Vagina (tissue), 2 donors: ENCODE results near the gene CDH13.

Experiments used
- POLR2A ChIP-seq, 2 donors: fragments of 450-650 bp; IDR thresholded peaks; one replicate each; pipeline ENCODE4 v1.6.1; 2017; ENCODE audit warnings: antibody characterized with exemption in 2 of 2, mild to moderate bottlenecking in 2 of 2, moderate library complexity in 2 of 2
- TF ChIP-seq, protein P1 (sequence below), 3 experiments: fragments of 450-650 bp in 2 of 3; fragments of 200-600 bp in 1 of 3; sonication (generic) in 1 of 3; IDR thresholded peaks; one replicate each; pipeline ENCODE4 v1.5.1; 2017 to 2019; ENCODE audit warnings: antibody characterized with exemption in 3 of 3, mild to moderate bottlenecking in 2 of 3, moderate library complexity in 2 of 3

DNA sequence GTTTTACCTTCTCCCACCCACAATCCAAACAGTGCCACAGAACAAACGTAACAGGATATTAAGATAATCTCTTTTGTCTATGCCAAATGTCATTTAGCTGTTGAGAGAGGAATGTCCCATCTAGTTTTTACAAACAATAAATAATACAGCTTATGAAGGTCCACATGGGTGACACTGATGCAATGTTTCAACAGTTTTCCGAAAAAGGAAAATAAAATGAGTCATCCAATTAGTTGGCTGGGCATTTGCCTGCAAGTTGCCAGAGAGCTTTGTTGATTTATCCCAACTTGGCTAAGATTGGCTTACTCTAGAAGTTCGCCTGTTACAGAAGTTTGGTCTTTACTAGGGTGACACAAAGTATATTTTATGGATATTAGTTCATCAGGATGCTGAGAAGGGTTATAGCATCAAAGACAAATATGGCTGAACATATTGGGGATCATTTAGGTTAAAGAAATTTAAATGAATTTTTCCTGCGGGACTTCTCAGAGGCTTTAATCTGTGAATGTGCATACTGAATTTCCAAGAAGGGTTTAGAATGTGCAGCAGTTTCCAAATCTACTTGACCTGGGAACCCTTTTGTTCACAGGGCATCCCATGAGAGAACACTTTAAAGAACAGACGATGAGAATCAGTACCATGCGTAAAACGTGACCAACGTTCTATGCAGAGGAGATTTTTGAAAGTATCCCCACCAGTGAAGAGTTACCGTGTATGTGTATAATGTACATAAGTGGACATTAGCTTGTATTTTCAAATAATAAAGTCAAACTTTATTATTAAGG lies 73.1 kb downstream of the CDH13 start:
- TF ChIP-seq, protein P1, sequence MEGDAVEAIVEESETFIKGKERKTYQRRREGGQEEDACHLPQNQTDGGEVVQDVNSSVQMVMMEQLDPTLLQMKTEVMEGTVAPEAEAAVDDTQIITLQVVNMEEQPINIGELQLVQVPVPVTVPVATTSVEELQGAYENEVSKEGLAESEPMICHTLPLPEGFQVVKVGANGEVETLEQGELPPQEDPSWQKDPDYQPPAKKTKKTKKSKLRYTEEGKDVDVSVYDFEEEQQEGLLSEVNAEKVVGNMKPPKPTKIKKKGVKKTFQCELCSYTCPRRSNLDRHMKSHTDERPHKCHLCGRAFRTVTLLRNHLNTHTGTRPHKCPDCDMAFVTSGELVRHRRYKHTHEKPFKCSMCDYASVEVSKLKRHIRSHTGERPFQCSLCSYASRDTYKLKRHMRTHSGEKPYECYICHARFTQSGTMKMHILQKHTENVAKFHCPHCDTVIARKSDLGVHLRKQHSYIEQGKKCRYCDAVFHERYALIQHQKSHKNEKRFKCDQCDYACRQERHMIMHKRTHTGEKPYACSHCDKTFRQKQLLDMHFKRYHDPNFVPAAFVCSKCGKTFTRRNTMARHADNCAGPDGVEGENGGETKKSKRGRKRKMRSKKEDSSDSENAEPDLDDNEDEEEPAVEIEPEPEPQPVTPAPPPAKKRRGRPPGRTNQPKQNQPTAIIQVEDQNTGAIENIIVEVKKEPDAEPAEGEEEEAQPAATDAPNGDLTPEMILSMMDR (IDR thresholded peaks at IDR 0.05), result no peak
- TF ChIP-seq POLR2A (IDR thresholded peaks at IDR 0.05), result no peak
